ENCODE results near the gene OLFML1.

OLFML1 gene

DNA sequence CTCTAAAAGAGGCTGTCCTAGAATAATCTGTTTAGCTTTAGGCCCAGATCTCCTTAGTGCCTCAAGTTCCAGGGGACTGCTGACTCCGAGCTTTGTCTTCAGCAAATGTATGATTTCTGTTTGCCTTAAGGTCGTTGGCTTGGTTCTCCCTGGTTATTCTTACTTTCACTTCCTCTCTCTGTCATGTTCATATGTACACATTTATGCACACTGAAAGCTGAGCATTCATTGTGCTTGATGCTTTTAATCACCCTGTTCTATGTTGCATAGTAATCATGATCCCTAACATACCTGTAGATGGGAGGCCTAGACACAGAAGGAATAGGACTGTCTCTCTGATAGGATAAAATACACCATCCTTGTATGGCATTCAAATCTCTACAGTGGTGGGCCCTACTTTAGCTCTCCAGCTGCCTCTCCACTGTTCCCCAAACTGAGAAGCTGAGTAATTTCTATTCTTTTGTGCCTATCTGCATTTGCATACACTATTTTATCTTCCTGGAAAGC is 35.7 kb downstream of the OLFML1 start:
- peaks cover 5% of the 10 kb centered on the region for H3K4me1 ChIP-seq (ENCODE audit: control insufficient read depth, insufficient read depth, low read length)
- H3K36me3 ChIP-seq (ENCODE audit: control insufficient read depth in 2 of 2, insufficient read depth in 2 of 2, low read length in 2 of 2) = no peaks in the 10 kb centered on the region
- H3K4me3 ChIP-seq (ENCODE audit: low read length in 2 of 2) = no peak overlapping the region
- no peak overlapping the region for H3K9ac ChIP-seq (ENCODE audit: low read length in 2 of 2)
- H3K27me3 ChIP-seq (ENCODE audit: control insufficient read depth in 1 of 2, insufficient read depth in 2 of 2, low read length in 2 of 2) = no peaks in the 10 kb centered on the region
- H3K9me3 ChIP-seq (ENCODE audit: control insufficient read depth in 2 of 2, low read length in 2 of 2) = no peaks in the 10 kb centered on the region
- no peak overlapping the region for H3K27ac ChIP-seq (ENCODE audit: low read length)

DNA sequence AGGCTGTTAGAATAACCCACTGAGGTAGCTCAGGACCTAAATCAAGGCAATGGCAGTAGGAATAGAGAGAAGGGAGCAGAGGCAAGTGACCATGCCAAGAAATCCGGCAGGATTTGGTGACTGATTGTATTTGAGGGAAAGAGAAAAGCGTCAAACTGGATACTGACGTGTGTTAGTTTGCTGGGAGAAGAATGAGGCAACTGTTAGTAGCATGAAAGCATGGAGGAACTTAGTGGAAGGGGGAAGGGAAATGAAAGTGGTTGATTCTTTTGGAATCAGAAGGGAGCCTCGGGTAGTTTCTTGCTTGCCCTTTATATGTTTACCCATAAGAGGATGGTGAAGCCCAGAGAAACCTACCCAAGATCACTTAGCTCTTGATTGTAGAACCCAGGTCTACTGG is 36.8 kb downstream of the OLFML1 start:
- no peaks in the 10 kb centered on the region for H3K27me3 ChIP-seq (ENCODE audit: control insufficient read depth in 1 of 2, insufficient read depth in 2 of 2, low read length in 2 of 2)
- no peaks in the 10 kb centered on the region for H3K9me3 ChIP-seq (ENCODE audit: control insufficient read depth in 2 of 2, low read length in 2 of 2)
- H3K4me1 ChIP-seq (ENCODE audit: control insufficient read depth, insufficient read depth, low read length) = peaks cover 5% of the 10 kb centered on the region
- no peak overlapping the region for H3K27ac ChIP-seq (ENCODE audit: low read length)
- H3K4me3 ChIP-seq (ENCODE audit: low read length in 2 of 2) = no peak overlapping the region
- H3K36me3 ChIP-seq (ENCODE audit: control insufficient read depth in 2 of 2, insufficient read depth in 2 of 2, low read length in 2 of 2) = no peaks in the 10 kb centered on the region
- H3K9ac ChIP-seq (ENCODE audit: low read length in 2 of 2) = no peak overlapping the region

DNA sequence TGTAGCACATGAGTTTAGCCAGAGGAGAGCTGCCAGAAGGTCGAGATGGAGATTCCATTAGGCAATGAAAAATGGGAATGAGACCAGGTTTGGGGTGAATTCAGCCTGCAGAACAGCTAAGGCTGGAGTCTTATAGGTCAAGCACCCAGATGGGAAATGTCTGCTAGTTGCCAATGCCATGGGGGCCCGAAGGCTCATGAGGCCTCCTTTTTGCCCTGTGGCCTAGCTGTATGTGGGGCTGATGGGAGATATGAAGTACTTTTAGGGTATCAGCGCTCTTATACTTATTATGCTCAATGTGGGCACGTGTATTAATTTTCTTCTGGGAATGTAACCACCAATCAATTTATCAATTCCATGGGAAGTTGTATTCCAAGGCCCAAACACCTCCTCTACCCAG is 37.2 kb downstream of the OLFML1 start:
- H3K4me3 ChIP-seq (ENCODE audit: low read length in 2 of 2) = no peak overlapping the region
- no peaks in the 10 kb centered on the region for H3K9me3 ChIP-seq (ENCODE audit: control insufficient read depth in 2 of 2, low read length in 2 of 2)
- H3K9ac ChIP-seq (ENCODE audit: low read length in 2 of 2) = no peak overlapping the region
- peaks cover 5% of the 10 kb centered on the region for H3K4me1 ChIP-seq (ENCODE audit: control insufficient read depth, insufficient read depth, low read length)
- H3K27ac ChIP-seq (ENCODE audit: low read length) = peak overlapping the region; percentile 24
- no peaks in the 10 kb centered on the region for H3K36me3 ChIP-seq (ENCODE audit: control insufficient read depth in 2 of 2, insufficient read depth in 2 of 2, low read length in 2 of 2)
- H3K27me3 ChIP-seq (ENCODE audit: control insufficient read depth in 1 of 2, insufficient read depth in 2 of 2, low read length in 2 of 2) = no peaks in the 10 kb centered on the region

DNA sequence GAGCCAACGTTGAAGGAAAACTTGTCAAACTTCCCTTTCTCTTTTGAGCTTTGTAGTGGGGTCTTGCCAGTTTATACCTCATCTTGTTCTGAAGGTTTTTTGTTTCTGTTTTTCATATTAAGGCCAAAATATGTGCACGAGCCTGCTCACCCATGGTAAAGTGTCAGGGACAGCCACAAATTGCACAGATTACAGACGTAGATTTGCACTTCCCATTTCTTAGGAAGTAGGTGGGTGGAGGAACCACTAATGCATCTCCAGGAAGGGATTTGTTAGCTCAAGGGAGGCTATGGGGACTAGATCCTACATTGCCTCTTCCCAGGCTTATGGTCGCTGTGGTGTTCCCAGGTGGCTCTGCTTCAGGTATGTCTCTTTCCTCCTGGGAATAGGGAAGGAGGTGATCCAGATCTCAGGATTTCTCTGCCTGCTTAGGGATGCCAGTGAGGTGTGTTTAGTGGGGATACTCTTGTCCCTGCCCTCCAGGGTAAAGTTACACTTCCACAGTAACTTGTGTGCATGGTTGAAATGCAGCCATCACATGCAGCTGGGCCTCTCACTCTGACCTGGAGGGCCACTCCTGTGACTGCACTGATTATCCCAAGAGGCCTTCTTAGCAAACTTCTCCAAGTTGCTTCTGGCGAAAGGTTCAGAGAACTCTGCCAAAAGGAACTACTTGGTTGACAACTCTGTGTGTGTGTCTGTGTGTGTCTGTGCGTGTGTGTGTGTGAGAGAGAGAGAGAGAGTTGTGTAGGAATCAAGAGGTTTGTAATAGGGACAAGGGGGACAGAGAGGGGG is 38.3 kb downstream of the OLFML1 start:
- no peaks in the 10 kb centered on the region for H3K9me3 ChIP-seq (ENCODE audit: control insufficient read depth in 2 of 2, low read length in 2 of 2)
- no peak overlapping the region for H3K4me3 ChIP-seq (ENCODE audit: low read length in 2 of 2)
- peaks cover 5% of the 10 kb centered on the region for H3K4me1 ChIP-seq (ENCODE audit: control insufficient read depth, insufficient read depth, low read length)
- no peak overlapping the region for H3K27ac ChIP-seq (ENCODE audit: low read length)
- no peaks in the 10 kb centered on the region for H3K36me3 ChIP-seq (ENCODE audit: control insufficient read depth in 2 of 2, insufficient read depth in 2 of 2, low read length in 2 of 2)
- no peak overlapping the region for H3K9ac ChIP-seq (ENCODE audit: low read length in 2 of 2)
- H3K27me3 ChIP-seq (ENCODE audit: control insufficient read depth in 1 of 2, insufficient read depth in 2 of 2, low read length in 2 of 2) = no peaks in the 10 kb centered on the region

DNA sequence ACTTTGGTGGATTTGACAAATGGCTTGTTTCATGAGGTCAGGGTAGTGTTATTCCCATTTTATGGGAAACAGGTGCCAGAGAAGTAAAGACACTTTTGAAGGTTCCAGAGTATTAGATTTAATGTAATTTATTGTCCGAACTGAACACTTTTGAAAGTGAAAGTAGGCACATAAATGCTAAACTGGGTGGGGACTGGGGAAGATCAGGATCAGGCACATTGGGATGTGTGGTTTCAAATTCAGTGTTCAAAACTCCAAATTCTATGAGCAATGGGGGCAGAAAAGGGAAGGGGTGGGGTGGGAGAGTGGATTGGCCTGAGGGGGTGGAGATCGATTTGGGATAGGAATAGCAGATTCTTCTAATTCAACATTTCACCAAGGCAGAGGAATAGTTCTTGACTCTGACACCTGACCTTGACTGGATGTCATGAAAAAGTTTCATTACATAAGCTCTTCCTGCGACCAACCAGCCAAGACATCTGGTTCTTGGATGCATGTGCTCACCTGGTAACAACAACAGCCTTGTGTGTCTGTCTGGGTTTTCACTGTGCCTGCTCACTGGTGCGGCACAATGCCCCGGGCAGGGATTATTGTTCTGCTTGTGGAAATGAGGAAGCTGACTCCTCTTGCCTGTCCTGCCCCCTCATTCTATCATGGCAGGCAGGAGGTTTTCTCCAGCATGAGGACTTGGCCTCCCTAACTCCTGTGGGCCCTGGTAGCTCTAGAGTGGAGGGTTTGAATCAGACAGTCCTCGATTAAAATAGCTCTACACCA is 39.3 kb downstream of the OLFML1 start:
- Histone ChIP-seq H3K9me3 (ENCODE audit: control insufficient read depth in 2 of 2, low read length in 2 of 2) (no peaks in the 10 kb centered on the region), H3K36me3 (ENCODE audit: control insufficient read depth in 2 of 2, insufficient read depth in 2 of 2, low read length in 2 of 2) (no peaks in the 10 kb centered on the region), H3K4me1 (ENCODE audit: control insufficient read depth, insufficient read depth, low read length) (peaks cover 5% of the 10 kb centered on the region), H3K27me3 (ENCODE audit: control insufficient read depth in 1 of 2, insufficient read depth in 2 of 2, low read length in 2 of 2) (no peaks in the 10 kb centered on the region), H3K9ac (ENCODE audit: low read length in 2 of 2) (no peak overlapping the region), H3K4me3 (ENCODE audit: low read length in 2 of 2) (no peak overlapping the region), H3K27ac (ENCODE audit: low read length) (no peak overlapping the region)

DNA sequence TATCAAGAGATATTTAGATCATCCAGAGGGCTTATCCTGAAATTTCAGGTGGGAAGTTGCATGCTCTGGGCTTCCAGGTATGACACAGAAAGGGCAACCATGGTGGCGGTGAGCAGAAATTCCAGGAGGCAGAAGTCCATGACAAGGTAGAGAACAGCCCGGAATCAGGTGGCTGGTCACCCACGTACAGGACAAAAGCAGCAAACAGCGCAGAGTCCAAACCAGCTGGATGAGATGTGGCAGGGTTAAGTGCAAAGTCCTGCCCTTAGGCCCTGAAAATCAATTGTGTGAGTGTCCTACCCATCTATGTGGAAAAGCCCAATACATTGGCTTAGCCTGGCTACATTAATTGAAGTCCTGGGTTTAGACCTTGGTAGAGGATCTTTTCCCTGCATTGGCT is 40.1 kb downstream of the OLFML1 start:
- H3K27ac ChIP-seq (ENCODE audit: low read length) = no peak overlapping the region
- H3K27me3 ChIP-seq (ENCODE audit: control insufficient read depth in 1 of 2, insufficient read depth in 2 of 2, low read length in 2 of 2) = no peaks in the 10 kb centered on the region
- no peak overlapping the region for H3K9ac ChIP-seq (ENCODE audit: low read length in 2 of 2)
- H3K9me3 ChIP-seq (ENCODE audit: control insufficient read depth in 2 of 2, low read length in 2 of 2) = no peaks in the 10 kb centered on the region
- H3K4me1 ChIP-seq (ENCODE audit: control insufficient read depth, insufficient read depth, low read length) = peaks cover 5% of the 10 kb centered on the region
- no peaks in the 10 kb centered on the region for H3K36me3 ChIP-seq (ENCODE audit: control insufficient read depth in 2 of 2, insufficient read depth in 2 of 2, low read length in 2 of 2)
- H3K4me3 ChIP-seq (ENCODE audit: low read length in 2 of 2) = no peak overlapping the region

DNA sequence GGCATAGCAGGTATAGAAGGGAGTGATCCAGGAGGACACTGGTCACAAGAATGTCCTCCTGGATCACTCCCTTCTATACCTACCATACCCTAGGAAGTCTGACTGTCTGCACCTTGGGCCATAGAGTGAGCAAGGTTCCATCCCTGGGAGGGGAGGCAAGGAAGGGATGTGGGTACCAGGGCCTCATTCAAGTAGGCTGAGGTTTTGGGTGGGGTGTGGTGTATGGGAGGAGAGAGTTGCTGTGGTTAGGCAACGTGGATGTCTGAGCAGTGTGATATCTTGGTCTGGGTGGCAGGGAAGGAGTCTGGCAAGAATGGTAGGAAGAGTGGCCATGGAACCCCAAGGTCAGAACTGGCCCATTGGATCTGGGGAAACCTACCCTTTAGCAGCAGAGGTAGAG is 41.7 kb downstream of the OLFML1 start:
- Histone ChIP-seq H3K9me3 (ENCODE audit: control insufficient read depth in 2 of 2, low read length in 2 of 2) (no peaks in the 10 kb centered on the region), H3K4me1 (ENCODE audit: control insufficient read depth, insufficient read depth, low read length) (peaks cover 5% of the 10 kb centered on the region), H3K4me3 (ENCODE audit: low read length in 2 of 2) (no peak overlapping the region), H3K27ac (ENCODE audit: low read length) (no peak overlapping the region), H3K27me3 (ENCODE audit: control insufficient read depth in 1 of 2, insufficient read depth in 2 of 2, low read length in 2 of 2) (no peaks in the 10 kb centered on the region), H3K36me3 (ENCODE audit: control insufficient read depth in 2 of 2, insufficient read depth in 2 of 2, low read length in 2 of 2) (no peaks in the 10 kb centered on the region), H3K9ac (ENCODE audit: low read length in 2 of 2) (no peak overlapping the region)

DNA sequence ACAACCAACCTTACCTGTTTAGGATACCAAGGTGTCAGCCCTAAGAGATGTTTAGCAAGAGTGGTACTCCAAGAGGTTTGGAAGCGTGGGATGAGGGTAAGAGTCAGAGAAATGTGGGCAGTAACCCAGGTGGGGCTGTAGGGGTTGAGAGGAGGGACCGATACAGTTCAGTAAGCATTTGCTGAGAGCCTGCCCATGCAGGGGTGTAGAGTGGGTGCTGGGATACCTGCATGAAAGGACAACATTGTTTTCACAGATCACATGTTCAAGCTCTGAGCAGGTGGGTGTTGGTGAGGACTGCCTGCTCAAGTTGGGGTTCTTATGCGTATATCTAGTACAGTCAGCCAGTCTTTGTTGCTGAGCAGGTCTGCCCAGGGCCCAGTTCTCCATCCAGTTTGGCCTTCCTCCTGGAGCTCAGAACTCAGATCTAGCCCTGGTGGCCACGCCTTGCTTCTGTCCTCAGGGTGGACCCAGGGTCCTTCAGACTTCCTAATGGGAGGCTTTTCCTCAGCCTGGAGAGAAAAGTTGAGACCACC is 43.3 kb downstream of the OLFML1 start:
- Histone ChIP-seq H3K4me3 (ENCODE audit: low read length in 2 of 2) (no peak overlapping the region), H3K27ac (ENCODE audit: low read length) (no peak overlapping the region), H3K36me3 (ENCODE audit: control insufficient read depth in 2 of 2, insufficient read depth in 2 of 2, low read length in 2 of 2) (no peaks in the 10 kb centered on the region), H3K27me3 (ENCODE audit: control insufficient read depth in 1 of 2, insufficient read depth in 2 of 2, low read length in 2 of 2) (no peaks in the 10 kb centered on the region), H3K9ac (ENCODE audit: low read length in 2 of 2) (no peak overlapping the region), H3K9me3 (ENCODE audit: control insufficient read depth in 2 of 2, low read length in 2 of 2) (no peaks in the 10 kb centered on the region), H3K4me1 (ENCODE audit: control insufficient read depth, insufficient read depth, low read length) (peaks cover 5% of the 10 kb centered on the region)

DNA sequence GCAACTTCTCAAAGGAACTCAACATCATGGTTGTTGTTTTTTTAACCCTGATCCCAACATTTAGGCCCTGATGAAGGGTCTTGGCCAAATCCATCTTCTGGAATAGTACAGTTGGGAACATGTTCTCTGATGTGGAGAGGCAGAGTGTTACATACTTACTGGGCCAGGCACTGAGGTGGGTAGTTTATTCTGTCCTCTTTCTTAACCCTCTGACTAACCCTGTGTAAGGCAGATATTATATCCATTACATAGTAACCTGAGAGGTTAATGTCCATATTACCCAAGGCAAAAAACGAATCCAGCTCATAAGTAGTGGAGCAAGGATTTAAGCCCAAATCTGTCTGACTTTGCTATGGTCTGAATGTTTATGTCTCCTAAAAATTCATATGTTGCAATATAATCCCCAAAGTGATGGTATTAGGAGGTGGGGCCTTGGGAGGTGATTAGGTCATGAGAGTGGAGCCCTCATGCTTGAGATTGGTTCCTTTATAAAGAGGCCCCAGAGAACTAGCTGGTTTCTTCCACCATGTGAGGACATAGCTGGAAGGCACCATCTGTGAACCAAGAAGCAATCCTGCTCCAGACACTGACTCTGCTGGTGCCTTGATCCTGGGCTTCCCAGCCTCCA is 44.8 kb downstream of the OLFML1 start:
- Histone ChIP-seq H3K4me1 (ENCODE audit: control insufficient read depth, insufficient read depth, low read length) (peaks cover 3% of the 10 kb centered on the region), H3K4me3 (ENCODE audit: low read length in 2 of 2) (no peak overlapping the region), H3K27ac (ENCODE audit: low read length) (no peak overlapping the region), H3K27me3 (ENCODE audit: control insufficient read depth in 1 of 2, insufficient read depth in 2 of 2, low read length in 2 of 2) (peaks cover 0 to 3% of the 10 kb centered on the region in 2 donors), H3K36me3 (ENCODE audit: control insufficient read depth in 2 of 2, insufficient read depth in 2 of 2, low read length in 2 of 2) (no peaks in the 10 kb centered on the region), H3K9me3 (ENCODE audit: control insufficient read depth in 2 of 2, low read length in 2 of 2) (no peaks in the 10 kb centered on the region), H3K9ac (ENCODE audit: low read length in 2 of 2) (no peak overlapping the region)

DNA sequence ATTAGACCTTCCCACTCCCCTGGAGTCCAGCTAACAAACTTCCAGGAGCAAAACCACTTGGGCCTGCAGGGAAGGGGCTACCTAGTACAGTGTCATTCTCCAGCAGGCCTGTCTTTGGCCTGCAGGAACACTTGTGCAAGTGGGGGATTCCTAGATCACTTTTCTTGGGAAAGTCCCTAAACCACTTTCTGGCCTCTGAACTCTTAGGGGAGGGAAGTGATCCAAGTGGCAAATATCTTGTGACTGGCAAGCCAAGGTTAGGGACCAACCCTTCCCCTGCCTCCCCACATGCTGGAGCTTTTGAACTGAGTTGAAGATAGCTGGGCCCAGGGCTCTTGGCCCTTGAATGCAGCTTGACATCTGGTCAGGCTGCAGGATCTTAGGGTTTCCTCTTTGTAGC is 45.7 kb downstream of the OLFML1 start:
- H3K4me1 ChIP-seq (ENCODE audit: control insufficient read depth, insufficient read depth, low read length) = peaks cover 3% of the 10 kb centered on the region
- no peak overlapping the region for H3K4me3 ChIP-seq (ENCODE audit: low read length in 2 of 2)
- no peaks in the 10 kb centered on the region for H3K36me3 ChIP-seq (ENCODE audit: control insufficient read depth in 2 of 2, insufficient read depth in 2 of 2, low read length in 2 of 2)
- no peaks in the 10 kb centered on the region for H3K9me3 ChIP-seq (ENCODE audit: control insufficient read depth in 2 of 2, low read length in 2 of 2)
- no peak overlapping the region for H3K27ac ChIP-seq (ENCODE audit: low read length)
- H3K27me3 ChIP-seq (ENCODE audit: control insufficient read depth in 1 of 2, insufficient read depth in 2 of 2, low read length in 2 of 2) = peaks cover 0 to 3% of the 10 kb centered on the region in 2 donors
- no peak overlapping the region for H3K9ac ChIP-seq (ENCODE audit: low read length in 2 of 2)
